Gastroesophageal sphincter (tissue), 3 donors: ENCODE results near the gene HS3ST6.

Source experiments
- CTCF ChIP-seq, 4 experiments: fragments of 200-600 bp in 2 of 4; fragments of 450-650 bp in 2 of 4; sonication (generic) in 1 of 4; IDR thresholded peaks; one replicate each; pipeline ENCODE4 v1.5.1; 2017 to 2019; ENCODE audit warnings: antibody characterized with exemption in 4 of 4, mild to moderate bottlenecking in 2 of 4, moderate library complexity in 2 of 4
- EP300 ChIP-seq: sonication (generic); formaldehyde crosslinking; IDR thresholded peaks from one replicate; pipeline ENCODE4 v1.6.1; 2017; ENCODE audit warnings: antibody characterized with exemption, mild to moderate bottlenecking
- POLR2A ChIP-seq, 2 donors: fragments of 450-650 bp; IDR thresholded peaks; one replicate each; pipeline ENCODE4 v1.6.1; 2017; ENCODE audit warnings: antibody characterized with exemption in 2 of 2, mild to moderate bottlenecking in 2 of 2, moderate library complexity in 1 of 2
- POLR2AphosphoS5 ChIP-seq: sonication (generic); formaldehyde crosslinking; IDR thresholded peaks from one replicate; pipeline ENCODE4 v1.6.1; 2017; ENCODE audit warnings: antibody characterized with exemption

GRCh38 chr16:1963806-1964505 is 45.7 kb upstream of the HS3ST6 start:
- TF ChIP-seq POLR2A (IDR thresholded peaks at IDR 0.05) = no peak
- TF ChIP-seq POLR2AphosphoS5 = no peak
- peak in 2 of 4 experiments; percentile 19 to 46 for TF ChIP-seq CTCF (IDR thresholded peaks at IDR 0.05)
- no peak for TF ChIP-seq EP300
